Liver (tissue), 9 donors: Measurements from ENCODE around the gene CAMKK1. TPM values are rescaled to one million over a fixed set of nuclear protein-coding genes. Genes with fewer than 3 reads are reported as not detected.

Experiments used
- DNase-seq: peaks from one replicate; pipeline ENCODE4 v3.0.0-alpha.2; 2017; ENCODE audit warnings: low spot score
- H3K27ac ChIP-seq, 2 donors: one replicate each; pipeline ENCODE4 v1.7.0; 2013; ENCODE audit warnings: inconsistent platforms in 2 of 2, low read length in 2 of 2, control low read depth in 1 of 2, low read depth in 1 of 2, mild to moderate bottlenecking in 1 of 2
- H3K27me3 ChIP-seq, 4 donors: one replicate each; pipeline versions ENCODE4 v1.6.1 to v1.7.0; 2013; ENCODE audit warnings: low read length in 3 of 4, inconsistent platforms in 1 of 4, mild to moderate bottlenecking in 1 of 4, moderate library complexity in 1 of 4; ENCODE audit not compliant: control insufficient read depth in 4 of 4, insufficient read depth in 4 of 4
- H3K36me3 ChIP-seq, 4 donors: one replicate each; pipeline versions ENCODE4 v1.6.1 to v1.7.0; 2013; ENCODE audit warnings: low read length in 3 of 4, mild to moderate bottlenecking in 3 of 4, low read depth in 1 of 4, moderate library complexity in 1 of 4; ENCODE audit not compliant: control insufficient read depth in 4 of 4, insufficient read depth in 3 of 4
- H3K4me1 ChIP-seq, 4 donors: one replicate each; pipeline versions ENCODE4 v1.6.1 to v1.7.0; 2013; ENCODE audit warnings: low read length in 3 of 4, mild to moderate bottlenecking in 3 of 4, moderate library complexity in 1 of 4; ENCODE audit not compliant: control insufficient read depth in 4 of 4, insufficient read depth in 4 of 4
- H3K4me3 ChIP-seq, 3 donors: one replicate each; pipeline versions ENCODE4 v1.6.1 to v1.7.0; 2013; ENCODE audit warnings: low read length in 3 of 3, control low read depth in 1 of 3, low read depth in 1 of 3, mild to moderate bottlenecking in 1 of 3
- H3K9ac ChIP-seq, 2 donors: one replicate each; pipeline ENCODE4 v1.7.0; 2013; ENCODE audit warnings: low read length in 2 of 2, mild to moderate bottlenecking in 2 of 2, moderate library complexity in 2 of 2, control low read depth in 1 of 2, low read depth in 1 of 2
- H3K9me3 ChIP-seq, 4 donors: one replicate each; pipeline versions ENCODE4 v1.6.1 to v1.7.0; 2013; ENCODE audit warnings: low read length in 3 of 4; ENCODE audit not compliant: control insufficient read depth in 4 of 4
- EGR1 ChIP-seq, 2 donors: IDR thresholded peaks; 2 replicates each; pipeline ENCODE4 v1.6.1; 2016 to 2018; ENCODE audit warnings: antibody characterized with exemption in 2 of 2, low read depth in 2 of 2
- FOXA1 ChIP-seq: IDR thresholded peaks from 2 replicates; pipeline ENCODE4 v1.6.1; 2016; ENCODE audit warnings: antibody characterized with exemption
- FOXA2 ChIP-seq: IDR thresholded peaks from 2 replicates; pipeline ENCODE4 v1.6.1; 2016; ENCODE audit warnings: antibody characterized with exemption
- GABPA ChIP-seq, 2 donors: IDR thresholded peaks in 1 of 2; conservative IDR thresholded peaks in 1 of 2; 2 replicates each; pipeline ENCODE4 v1.6.1; 2016; ENCODE audit warnings: antibody characterized with exemption in 2 of 2, mild to moderate bottlenecking in 1 of 2, moderate library complexity in 1 of 2
- JUND ChIP-seq, 2 donors: IDR thresholded peaks; 2 replicates each; pipeline ENCODE4 v1.6.1; 2016; ENCODE audit warnings: antibody characterized with exemption in 2 of 2
- NR2F2 ChIP-seq: IDR thresholded peaks from 2 replicates; pipeline ENCODE4 v1.6.1; 2016; ENCODE audit warnings: antibody characterized with exemption
- RAD21 ChIP-seq, 2 donors: IDR thresholded peaks; 2 replicates each; pipeline ENCODE4 v1.6.1; 2016; ENCODE audit warnings: antibody characterized with exemption in 2 of 2, mild to moderate bottlenecking in 2 of 2
- RXRA ChIP-seq, 2 donors: IDR thresholded peaks; 2 replicates each; pipeline ENCODE4 v1.6.1; 2017 to 2018; ENCODE audit warnings: antibody characterized with exemption in 2 of 2, mild to moderate bottlenecking in 1 of 2
- TAF1 ChIP-seq: conservative IDR thresholded peaks from 2 replicates; pipeline ENCODE4 v1.6.1; 2016; ENCODE audit warnings: antibody characterized with exemption, mild to moderate bottlenecking
- YY1 ChIP-seq: IDR thresholded peaks from 2 replicates; pipeline ENCODE4 v1.6.1; 2016; ENCODE audit warnings: antibody characterized with exemption, mild to moderate bottlenecking
- whole genome bisulfite sequencing: extraction: QIAGEN DNeasy Blood & Tissue Kit; methylation state at CpG from one replicate; pipeline ENCODE4 v1.1.7; 2013; 5-methylcytosine and 5-hydroxymethylcytosine counted together
- polyA plus RNA-seq, 2 donors: library from polyadenylated mRNA; stranded (reverse) in 1 of 2; unstranded in 1 of 2; fragments of 200-250 nt in 1 of 2; fragments of >200 nt in 1 of 2; fragmentation: Nextera tagmentation in 1 of 2; extraction: Ambion mirVana in 1 of 2; gene quantifications; one replicate each; pipeline versions ENCODE4 v1.2.1 to v1.2.3, GENCODE V29; 2013 to 2015
- total RNA-seq, 2 donors: library from RNA; depleted of rRNA; stranded (reverse); fragments of >200 nt; gene quantifications; one replicate each; pipeline ENCODE4 v1.2.3, GENCODE V29; 2014
- TF ChIP-seq, protein P1 (sequence below): IDR thresholded peaks from 2 replicates; pipeline ENCODE4 v1.6.1; 2016; ENCODE audit warnings: antibody characterized with exemption, mild to moderate bottlenecking
- TF ChIP-seq, protein P2 (sequence below): IDR thresholded peaks from 2 replicates; pipeline ENCODE4 v1.6.1; 2016; ENCODE audit warnings: antibody characterized with exemption
- TF ChIP-seq, protein P3 (sequence below): IDR thresholded peaks from 2 replicates; pipeline ENCODE4 v1.6.1; 2016; ENCODE audit warnings: antibody characterized with exemption
- TF ChIP-seq, protein P4 (sequence below): fragments of 150-350 bp; IDR thresholded peaks from 2 replicates; pipeline ENCODE4 v1.5.1; 2017; ENCODE audit warnings: improper control_type of control experiment, low read depth, low read length; ENCODE audit not compliant: missing input control
- donor health status: healthy.
- donor health status: healthy.
- donor health status: healthy.
- donor health status: healthy.
- donor health status: healthy.

CAMKK1 gene
- total and polyA plus RNA-seq, 4 donors: 0.24 to 0.67 (median 0.50) TPM

DNA sequence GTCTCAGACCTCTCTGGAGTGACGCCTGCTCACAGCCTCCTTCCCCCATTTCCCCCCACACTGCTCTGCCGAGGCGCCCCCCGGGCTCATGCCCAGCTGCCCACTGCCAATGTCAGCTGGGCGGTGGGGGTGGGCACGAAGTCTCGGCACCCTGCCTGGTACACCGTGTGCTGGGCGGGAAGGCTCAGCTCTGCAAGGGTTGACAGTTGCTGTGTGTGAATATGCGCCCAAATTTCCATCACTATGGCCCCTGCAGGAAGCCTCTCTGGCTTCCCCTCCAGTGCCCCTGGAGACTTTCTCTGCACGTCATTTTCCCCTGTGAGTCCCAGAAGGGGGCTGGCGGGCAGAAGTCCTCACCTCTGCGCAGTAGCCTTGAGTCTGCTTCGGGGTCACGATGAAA, 11.6 kb upstream of the CAMKK1 start (continued):
- TF ChIP-seq, protein P1, sequence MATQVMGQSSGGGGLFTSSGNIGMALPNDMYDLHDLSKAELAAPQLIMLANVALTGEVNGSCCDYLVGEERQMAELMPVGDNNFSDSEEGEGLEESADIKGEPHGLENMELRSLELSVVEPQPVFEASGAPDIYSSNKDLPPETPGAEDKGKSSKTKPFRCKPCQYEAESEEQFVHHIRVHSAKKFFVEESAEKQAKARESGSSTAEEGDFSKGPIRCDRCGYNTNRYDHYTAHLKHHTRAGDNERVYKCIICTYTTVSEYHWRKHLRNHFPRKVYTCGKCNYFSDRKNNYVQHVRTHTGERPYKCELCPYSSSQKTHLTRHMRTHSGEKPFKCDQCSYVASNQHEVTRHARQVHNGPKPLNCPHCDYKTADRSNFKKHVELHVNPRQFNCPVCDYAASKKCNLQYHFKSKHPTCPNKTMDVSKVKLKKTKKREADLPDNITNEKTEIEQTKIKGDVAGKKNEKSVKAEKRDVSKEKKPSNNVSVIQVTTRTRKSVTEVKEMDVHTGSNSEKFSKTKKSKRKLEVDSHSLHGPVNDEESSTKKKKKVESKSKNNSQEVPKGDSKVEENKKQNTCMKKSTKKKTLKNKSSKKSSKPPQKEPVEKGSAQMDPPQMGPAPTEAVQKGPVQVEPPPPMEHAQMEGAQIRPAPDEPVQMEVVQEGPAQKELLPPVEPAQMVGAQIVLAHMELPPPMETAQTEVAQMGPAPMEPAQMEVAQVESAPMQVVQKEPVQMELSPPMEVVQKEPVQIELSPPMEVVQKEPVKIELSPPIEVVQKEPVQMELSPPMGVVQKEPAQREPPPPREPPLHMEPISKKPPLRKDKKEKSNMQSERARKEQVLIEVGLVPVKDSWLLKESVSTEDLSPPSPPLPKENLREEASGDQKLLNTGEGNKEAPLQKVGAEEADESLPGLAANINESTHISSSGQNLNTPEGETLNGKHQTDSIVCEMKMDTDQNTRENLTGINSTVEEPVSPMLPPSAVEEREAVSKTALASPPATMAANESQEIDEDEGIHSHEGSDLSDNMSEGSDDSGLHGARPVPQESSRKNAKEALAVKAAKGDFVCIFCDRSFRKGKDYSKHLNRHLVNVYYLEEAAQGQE: no peak
- no peak for TF ChIP-seq FOXA1
- TF ChIP-seq JUND (IDR thresholded peaks at IDR 0.05): no peak
- no peak for TF ChIP-seq RXRA (IDR thresholded peaks at IDR 0.05)
- no peak for TF ChIP-seq GABPA (IDR thresholded peaks at IDR 0.05 in 1 of 2, conservative IDR thresholded peaks at IDR 0.05 in 1 of 2)
- no peak for TF ChIP-seq NR2F2
- TF ChIP-seq, protein P2, sequence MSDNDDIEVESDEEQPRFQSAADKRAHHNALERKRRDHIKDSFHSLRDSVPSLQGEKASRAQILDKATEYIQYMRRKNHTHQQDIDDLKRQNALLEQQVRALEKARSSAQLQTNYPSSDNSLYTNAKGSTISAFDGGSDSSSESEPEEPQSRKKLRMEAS: no peak
- TF ChIP-seq EGR1 (IDR thresholded peaks at IDR 0.05; ENCODE audit: low read depth in 2 of 2): no peak
- no peak for TF ChIP-seq YY1

DNA sequence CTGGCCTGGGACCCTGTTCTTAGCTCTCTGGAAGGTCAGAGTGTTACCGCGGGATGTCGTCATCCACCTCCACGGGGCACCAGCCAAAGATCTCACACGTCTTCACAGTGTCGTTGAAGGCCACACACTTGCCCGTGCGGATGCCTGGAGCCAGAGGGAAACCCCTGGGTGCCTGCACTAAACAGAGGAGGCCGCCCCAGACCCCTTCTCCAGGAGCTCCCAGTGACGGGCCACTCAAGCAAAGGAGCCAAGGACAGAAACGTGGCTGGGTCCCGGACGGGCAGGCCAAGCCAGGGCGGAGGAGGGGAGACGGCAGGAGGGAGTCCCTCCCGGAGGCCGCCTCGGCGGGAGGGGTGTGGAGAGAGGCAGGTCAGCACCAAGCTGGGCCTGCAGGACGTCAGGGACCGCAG, 11.0 kb upstream of the CAMKK1 start:
- 67% methylated on average over 21 of the region's 21 CpGs for WGBS

More for the DNA sequence above, 11.0 kb upstream of the CAMKK1 start:
- H3K4me1 ChIP-seq: no peaks in the 10 kb centered on the region
- H3K27me3 ChIP-seq: no peaks in the 10 kb centered on the region
- DNase-seq: no peak
- no peaks in the 10 kb centered on the region for H3K9me3 ChIP-seq
- TF ChIP-seq EGR1 (IDR thresholded peaks at IDR 0.05; ENCODE audit: low read depth in 2 of 2) (no peak), RXRA (IDR thresholded peaks at IDR 0.05) (no peak), TAF1 (no peak), RAD21 (IDR thresholded peaks at IDR 0.05) (no peak), JUND (IDR thresholded peaks at IDR 0.05) (no peak), NR2F2 (no peak), FOXA2 (no peak), GABPA (IDR thresholded peaks at IDR 0.05 in 1 of 2, conservative IDR thresholded peaks at IDR 0.05 in 1 of 2) (no peak), YY1 (no peak)
- TF ChIP-seq, protein P3, sequence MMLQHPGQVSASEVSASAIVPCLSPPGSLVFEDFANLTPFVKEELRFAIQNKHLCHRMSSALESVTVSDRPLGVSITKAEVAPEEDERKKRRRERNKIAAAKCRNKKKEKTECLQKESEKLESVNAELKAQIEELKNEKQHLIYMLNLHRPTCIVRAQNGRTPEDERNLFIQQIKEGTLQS: no peak
- TF ChIP-seq, protein P4, sequence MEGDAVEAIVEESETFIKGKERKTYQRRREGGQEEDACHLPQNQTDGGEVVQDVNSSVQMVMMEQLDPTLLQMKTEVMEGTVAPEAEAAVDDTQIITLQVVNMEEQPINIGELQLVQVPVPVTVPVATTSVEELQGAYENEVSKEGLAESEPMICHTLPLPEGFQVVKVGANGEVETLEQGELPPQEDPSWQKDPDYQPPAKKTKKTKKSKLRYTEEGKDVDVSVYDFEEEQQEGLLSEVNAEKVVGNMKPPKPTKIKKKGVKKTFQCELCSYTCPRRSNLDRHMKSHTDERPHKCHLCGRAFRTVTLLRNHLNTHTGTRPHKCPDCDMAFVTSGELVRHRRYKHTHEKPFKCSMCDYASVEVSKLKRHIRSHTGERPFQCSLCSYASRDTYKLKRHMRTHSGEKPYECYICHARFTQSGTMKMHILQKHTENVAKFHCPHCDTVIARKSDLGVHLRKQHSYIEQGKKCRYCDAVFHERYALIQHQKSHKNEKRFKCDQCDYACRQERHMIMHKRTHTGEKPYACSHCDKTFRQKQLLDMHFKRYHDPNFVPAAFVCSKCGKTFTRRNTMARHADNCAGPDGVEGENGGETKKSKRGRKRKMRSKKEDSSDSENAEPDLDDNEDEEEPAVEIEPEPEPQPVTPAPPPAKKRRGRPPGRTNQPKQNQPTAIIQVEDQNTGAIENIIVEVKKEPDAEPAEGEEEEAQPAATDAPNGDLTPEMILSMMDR: no peak
- TF ChIP-seq, protein P2: no peak
- TF ChIP-seq, protein P1: no peak
- no peak overlapping the region for H3K9ac ChIP-seq
- no peak overlapping the region for H3K4me3 ChIP-seq
- H3K36me3 ChIP-seq: no peaks in the 10 kb centered on the region
- H3K27ac ChIP-seq: no peak overlapping the region
